ENCODE data around the gene PLA2G2D.

The PLA2G2D gene, protein sequence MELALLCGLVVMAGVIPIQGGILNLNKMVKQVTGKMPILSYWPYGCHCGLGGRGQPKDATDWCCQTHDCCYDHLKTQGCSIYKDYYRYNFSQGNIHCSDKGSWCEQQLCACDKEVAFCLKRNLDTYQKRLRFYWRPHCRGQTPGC

GRCh38 chr1:20119347-20119746, at the start of gene PLA2G2D:
Gene PLA2G2D (minus strand): TSS chr1:20119536. CDS start chr1:20119498, 38 bp downstream.
- DNase-seq (ENCODE audit: low read depth), result no peak

DNA sequence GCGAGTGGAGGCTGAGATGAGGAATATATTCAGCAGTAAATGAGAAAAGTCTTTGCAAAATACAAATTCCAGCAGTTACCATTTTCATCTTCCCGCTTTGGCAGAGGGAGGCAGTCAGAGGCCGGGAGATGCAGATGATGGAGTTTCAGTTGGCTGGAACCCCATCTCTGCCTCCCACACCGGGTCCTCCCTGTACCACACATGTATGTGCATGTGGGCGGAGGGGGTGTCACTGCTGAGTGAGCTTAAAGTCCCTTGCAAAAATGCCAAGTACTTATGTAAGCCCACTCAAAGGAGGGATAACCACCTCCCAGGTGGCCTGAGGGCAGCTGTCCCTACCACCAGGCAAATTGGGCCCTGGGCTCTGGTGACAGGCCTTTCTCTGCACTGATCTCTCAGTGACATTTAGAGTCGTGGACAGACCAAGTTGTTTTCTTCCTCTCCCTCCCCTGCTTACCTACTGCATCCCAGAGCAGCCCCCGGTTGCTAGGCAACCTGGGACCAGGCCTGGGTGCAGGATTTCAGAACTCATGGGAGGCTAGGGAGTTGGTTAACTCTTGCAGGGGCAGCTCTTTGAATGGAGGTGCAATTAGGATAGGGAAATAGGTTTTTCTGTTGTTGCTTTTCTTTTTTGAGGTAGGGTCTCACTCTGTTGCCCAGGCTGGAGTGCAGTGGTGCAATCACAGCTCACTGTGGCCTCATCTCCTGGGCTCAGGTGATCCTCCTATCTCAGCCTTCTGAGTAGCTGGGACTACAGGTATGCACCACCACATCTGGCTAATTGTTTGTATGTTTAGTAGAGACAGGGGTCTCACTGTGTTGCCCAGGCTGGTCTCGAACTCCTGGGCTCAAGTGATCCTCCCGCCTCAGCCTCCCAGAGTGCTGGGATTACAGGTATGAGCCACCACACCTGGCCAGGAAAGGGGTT, 49.5 kb upstream of the PLA2G2D start:
- no peak for DNase-seq (ENCODE audit: low read depth)

GRCh38 chr1:20167126-20167525, 47.8 kb upstream of the PLA2G2D start:
- DNase-seq (ENCODE audit: low read depth), result no peak

DNA sequence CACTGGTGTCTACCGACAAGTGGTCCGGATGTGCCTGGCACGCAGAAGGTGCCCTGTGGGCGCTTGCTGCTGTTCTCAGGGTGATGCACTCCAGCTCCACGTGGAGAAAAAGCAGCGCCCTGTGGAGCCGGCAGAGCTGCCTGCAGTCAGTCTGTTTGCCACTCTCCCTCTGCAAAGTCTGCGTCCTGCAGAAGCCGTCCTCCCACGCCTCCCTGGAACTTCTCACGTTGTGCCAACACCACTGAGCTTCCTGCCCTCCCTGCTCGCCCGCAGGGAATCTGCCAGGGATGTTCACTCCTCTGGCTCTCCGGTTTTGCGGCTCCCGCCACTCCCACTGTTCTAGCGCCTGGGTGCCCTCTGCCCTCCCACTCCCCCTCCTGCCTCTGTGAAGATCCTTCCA, 46.7 kb upstream of the PLA2G2D start:
- DNase-seq (ENCODE audit: low read depth), result no peak

- no peak for DNase-seq (ENCODE audit: low read depth)
Measured at GRCh38 chr1:20165522-20165951, 46.2 kb upstream of the PLA2G2D start.

GRCh38 chr1:20164694-20165202, 45.4 kb upstream of the PLA2G2D start:
- no peak for DNase-seq (ENCODE audit: low read depth)

GRCh38 chr1:20160034-20160433, 40.7 kb upstream of the PLA2G2D start:
- DNase-seq (ENCODE audit: low read depth), result no peak

- DNase-seq (ENCODE audit: low read depth), result no peak
Measured at GRCh38 chr1:20158358-20159070, 39.2 kb upstream of the PLA2G2D start.

DNA sequence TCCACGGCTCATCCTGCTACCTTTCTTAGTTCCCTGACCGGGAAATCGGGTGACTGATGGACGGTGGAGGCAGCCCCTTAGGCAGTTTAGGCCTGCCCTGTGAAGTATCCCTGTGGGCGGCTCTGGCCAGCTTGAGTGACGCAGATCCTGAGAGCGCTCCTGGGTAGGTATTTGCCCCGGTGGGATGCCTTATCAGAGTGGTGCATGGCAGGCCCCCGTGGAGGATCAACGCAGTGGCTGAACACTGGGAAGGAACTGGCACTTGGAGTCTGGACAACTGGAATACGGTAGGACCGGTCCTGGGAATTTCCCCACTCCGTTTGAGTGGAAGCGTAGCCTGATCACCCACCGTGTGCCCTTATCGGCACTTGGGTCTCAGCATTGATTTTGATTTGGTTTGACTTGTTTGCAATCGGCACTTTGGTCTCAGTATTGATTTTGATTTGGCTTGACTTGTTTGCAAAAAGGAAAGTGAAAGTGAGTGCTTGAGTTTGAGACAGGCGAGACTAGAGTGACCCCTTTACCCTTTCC, 35.0 kb upstream of the PLA2G2D start:
- no peak for DNase-seq (ENCODE audit: low read depth)

GRCh38 chr1:20153000-20153418, 33.7 kb upstream of the PLA2G2D start:
- DNase-seq (ENCODE audit: low read depth), result no peak

GRCh38 chr1:20152599-20152930, 33.2 kb upstream of the PLA2G2D start:
- no peak for DNase-seq (ENCODE audit: low read depth)

- peak; percentile 69 for DNase-seq (ENCODE audit: low read depth)
Measured at GRCh38 chr1:20151906-20152598, 32.7 kb upstream of the PLA2G2D start.

- no peak for DNase-seq (ENCODE audit: low read depth)
Measured at GRCh38 chr1:20150969-20151368, 31.6 kb upstream of the PLA2G2D start.

- DNase-seq (ENCODE audit: low read depth), result no peak
Measured at GRCh38 chr1:20150326-20150705, 31.0 kb upstream of the PLA2G2D start.

DNA sequence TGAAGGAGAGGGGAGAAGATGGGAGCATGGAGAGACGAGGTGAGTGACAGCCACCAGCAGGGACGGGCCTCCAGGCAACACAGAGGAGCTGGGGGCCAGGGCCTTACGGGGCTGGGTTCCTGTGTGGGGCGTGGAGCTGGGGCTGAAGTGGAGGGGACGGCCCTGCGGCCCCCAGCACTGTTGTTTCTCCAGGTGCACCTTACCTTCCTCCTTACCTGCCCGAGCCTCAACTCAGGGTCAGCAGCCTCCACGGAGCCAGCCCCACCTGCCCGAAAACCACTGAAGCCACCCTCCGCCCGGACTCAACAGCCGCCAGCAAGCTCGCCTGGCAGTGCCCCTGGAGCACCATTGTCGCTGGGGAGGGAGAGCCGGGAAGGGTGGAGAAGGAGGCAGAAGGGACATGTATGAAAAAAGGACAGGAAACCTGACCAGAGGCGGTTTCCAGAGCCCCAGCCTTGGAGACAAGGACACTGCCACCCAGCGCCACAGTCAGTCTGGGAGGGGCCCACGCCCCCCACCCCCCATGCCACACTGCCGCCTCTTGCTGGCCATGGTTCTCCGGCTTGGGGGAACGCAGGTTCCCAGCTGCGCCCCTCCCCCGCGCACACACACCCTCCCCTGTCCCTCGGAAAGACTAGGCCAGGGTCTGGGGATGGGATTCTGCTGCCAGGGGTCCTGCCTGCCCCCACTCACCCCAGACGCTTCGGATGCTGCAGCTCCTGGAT, 30.4 kb upstream of the PLA2G2D start:
- DNase-seq (ENCODE audit: low read depth), result no peak

- DNase-seq (ENCODE audit: low read depth), result no peak
Measured at GRCh38 chr1:20148571-20149500, 29.5 kb upstream of the PLA2G2D start.

DNA sequence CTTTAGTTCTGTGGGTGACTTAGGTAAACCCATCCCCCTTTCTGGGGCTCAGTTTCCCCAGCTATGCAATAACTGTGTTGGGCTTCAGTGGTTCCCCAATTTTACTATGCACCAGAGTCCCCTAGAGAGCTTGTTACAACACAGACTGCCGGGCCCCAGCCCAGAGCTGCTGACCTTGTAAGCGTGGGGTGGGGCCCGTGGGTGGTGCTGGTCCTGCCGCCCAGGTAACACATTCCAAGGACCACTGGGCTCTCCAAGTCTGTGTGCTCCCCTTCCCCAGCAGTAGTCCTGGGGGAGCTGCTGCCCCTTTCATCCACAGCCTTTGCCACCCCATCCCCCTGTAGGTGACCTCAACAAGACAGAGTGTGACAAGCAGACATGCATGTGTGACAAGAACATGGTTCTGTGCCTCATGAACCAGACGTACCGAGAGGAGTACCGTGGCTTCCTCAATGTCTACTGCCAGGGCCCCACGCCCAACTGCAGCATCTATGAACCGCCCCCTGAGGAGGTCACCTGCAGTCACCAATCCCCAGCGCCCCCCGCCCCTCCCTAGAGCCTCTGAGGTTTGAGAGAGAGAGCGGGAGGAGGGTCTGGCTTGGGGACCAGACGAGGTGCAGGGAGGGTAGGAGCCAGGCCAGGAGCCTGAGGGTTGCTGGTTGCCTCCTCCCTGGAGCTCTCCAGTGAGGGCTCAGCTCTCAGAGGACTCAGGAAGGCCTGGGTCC, 28.7 kb upstream of the PLA2G2D start:
- DNase-seq (ENCODE audit: low read depth), result no peak

- DNase-seq (ENCODE audit: low read depth), result no peak
Measured at GRCh38 chr1:20143734-20144565, 24.6 kb upstream of the PLA2G2D start.
